NCI-H1417 treated with DMSO at 0.1 percent for 48 hours (cell line): ENCODE results near the gene LRSAM1.

ENCODE experiments used
- DNase-seq: peaks from one replicate; lab custom pipeline; 2025; lab: John Stamatoyannopoulos, UW

The LRSAM1 gene

GRCh38 chr9:127535834-127536233, 84.5 kb downstream of the LRSAM1 start:
- DNase-seq, result no peak

- no peak for DNase-seq
Measured at GRCh38 chr9:127536499-127536898, 85.2 kb downstream of the LRSAM1 start.

DNA sequence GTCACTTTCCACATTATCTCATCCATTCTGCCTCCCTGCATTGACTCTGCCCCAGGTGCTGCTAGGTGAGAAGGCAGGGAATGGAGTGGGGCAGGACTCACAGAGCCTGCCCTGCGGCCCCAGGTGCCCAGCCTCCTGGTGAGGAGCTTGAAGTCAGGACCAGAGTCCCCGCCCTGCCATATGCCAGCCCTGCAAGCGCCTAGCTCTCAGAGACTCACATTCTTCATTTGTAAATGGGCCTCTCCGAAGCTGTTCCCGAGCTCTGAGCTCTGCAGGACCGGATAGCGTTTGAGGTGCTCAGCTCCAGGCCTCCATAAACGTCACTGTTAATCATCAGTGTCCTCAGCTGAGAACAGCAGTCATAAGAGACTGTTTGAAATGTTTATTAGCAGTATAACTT, 85.7 kb downstream of the LRSAM1 start:
- DNase-seq, result no peak

DNA sequence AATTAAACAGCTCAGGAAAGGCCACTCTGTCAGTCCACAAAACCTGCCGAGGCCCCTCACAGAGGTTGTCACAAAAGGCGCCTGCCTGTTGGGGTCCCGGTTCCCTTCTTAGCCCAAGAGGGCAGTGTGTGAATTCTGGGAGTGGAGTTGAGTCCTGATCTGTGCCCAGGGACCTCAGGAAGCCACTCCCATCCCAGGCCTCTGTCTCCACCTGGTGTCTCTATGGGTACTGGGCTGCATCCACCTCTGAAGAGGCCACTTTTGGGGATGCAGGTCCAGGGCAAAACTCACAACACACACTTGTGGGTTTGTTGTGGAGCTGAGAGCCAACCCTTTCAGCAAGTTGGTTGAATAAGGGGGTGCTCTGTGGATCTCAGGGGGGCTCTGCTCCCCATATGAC, 86.5 kb downstream of the LRSAM1 start:
- DNase-seq, result no peak

- no peak for DNase-seq
Measured at GRCh38 chr9:127538849-127539258, 87.5 kb downstream of the LRSAM1 start.

DNA sequence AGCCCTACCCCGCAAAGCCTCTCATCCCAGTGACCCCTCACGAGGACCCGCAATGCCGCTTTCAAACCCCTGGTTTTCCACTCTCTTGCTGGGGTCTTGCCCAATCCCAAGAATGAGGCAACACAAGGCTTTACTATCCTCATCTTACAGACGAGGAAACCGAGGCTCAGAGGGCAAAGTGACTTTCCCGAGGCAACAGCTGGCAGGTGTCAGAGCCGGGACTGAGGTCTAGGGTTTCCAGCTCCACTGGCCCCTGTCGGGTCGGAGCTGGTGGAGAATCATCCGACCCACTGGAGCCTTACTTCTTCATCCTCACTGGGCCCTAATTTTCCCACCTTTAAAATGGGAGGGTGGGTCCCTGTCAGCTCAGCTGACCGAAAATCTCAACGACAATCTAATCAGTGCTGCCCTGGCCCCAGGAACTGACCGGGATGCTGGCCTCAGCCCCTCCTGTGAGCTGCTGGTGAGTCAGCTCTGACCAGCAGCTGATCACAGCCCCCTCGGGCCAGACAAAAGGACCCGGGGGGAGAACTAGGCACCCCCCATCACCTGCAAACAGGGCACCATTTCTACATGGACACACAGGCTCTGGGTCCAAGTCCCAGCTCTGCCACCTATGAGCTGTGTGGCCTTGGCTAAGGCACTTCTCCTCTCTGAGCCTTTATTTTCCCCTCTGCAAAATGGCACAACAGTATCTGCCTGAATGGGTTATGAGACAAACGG, 88.1 kb downstream of the LRSAM1 start:
- DNase-seq, result no peak

- DNase-seq, result no peak
Measured at GRCh38 chr9:127539982-127540663, 88.8 kb downstream of the LRSAM1 start.

- DNase-seq, result no peak
Measured at GRCh38 chr9:127540664-127541041, 89.3 kb downstream of the LRSAM1 start.

DNA sequence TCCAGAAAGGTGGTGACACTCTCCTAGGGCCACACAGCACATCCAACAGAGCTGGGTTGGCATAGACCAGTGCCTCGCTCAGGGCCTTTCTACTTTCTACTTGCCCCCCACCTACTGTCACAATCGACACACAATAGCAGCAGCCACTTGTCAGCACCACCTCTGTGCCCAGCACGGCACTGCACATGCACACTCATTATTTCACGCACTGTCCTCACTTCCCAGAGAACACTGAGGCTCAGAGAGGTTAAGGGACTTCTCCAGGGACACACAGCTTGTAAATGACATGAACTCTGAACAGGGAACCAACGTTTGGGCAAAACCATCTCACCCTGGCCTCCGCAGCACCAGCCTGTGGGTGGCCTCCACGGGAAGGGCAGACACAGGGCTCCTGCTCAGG, 89.9 kb downstream of the LRSAM1 start:
- no peak for DNase-seq

- DNase-seq, result no peak
Measured at GRCh38 chr9:127541865-127542264, 90.6 kb downstream of the LRSAM1 start.

DNA sequence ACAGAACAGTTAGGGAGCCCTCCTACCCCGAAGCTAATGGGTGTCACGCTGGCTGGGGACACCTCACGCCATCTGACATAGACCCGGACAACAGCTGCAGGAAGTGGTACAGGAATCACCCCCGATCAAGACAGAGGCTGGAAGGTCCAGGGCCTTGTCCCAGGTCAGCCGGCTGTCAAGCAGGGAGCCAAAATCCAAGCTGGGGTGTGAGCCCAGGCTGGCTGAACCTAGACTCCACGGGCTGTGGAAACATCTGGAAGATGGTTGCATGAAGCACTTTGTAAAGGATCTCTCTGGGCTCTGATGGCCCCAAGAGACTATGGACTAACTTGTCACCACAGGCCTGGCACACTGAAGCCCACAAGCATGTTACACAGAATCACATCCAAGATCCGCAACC, 91.9 kb downstream of the LRSAM1 start:
- no peak for DNase-seq

- no peak for DNase-seq
Measured at GRCh38 chr9:127543973-127544533, 92.7 kb downstream of the LRSAM1 start.

GRCh38 chr9:127545196-127546124, 94.2 kb downstream of the LRSAM1 start:
- no peak for DNase-seq

DNA sequence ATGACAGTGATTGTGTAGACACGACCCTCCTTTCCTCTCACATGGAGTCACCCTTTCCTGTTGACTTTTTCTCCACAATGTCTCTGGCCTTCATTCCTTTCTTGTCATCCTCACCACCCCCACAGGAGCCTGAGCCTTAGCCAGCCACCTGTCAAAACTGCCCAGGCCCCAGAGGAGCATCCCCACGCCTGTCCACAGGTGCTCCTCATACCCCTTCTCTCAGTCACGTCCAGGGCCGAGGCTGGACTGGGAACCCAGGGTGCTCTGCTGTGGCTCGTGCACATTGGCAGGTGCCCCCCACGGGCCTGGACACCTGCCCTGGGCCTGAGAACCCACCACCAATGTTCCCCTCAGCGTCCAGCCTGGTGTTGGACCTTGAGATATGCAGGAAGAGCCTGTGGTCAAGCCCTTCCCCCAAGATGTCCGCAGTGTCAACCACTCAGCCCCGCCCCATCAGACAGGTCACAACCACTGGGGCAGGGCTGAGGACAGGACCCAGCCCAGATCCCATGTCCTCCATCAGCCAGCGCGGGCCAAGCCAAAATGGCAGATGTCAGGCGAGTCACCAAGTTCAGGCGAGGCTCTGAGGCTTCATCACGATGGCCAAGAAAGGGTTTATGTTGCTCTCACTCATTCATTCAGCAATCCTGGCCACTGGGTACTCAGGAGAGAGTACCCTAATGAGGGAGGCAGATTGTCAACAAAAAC, 95.0 kb downstream of the LRSAM1 start:
- no peak for DNase-seq

DNA sequence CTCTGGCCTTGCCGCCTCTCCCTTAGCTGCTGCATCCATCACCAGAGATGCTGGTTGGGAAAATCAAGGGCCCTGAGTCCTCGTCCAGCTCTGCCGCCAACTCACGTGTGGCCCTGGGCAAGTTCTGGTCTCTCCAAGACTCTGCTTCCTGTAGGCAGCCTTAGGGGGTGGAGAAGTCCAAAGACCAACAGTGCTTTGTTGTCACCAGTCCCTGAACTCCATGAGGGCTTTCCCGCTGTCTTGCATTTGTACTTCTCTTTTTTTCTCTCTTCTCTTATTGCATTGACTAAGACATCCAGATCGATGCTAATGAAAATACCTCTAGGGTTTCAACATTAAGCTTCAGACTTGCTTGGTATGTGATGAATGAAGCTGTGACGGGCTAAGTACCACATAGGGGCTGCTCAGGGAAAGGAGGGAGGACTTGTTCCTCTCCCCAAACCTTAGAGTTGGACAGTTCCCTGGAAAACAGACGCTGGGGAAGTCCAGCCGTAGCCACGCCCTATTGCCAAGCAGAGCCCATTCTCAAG, 97.1 kb downstream of the LRSAM1 start:
- DNase-seq, result no peak

DNA sequence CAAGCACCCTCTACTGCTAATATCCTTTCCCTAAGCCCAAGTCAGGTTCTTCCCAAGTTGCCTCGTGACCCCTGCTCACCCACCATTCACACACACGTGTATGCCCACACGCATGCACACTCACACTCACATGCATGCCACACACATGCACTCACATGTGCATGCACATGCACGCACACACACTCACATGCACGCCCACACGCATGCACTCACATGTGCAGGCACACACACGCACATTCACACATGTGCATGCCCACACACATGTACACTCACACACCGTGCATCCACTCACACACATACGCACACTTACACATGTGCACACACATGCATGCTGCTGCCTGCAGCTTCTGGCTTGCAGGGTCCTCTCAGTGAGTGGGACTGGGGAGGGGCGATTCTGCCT, 97.9 kb downstream of the LRSAM1 start:
- DNase-seq, result no peak

GRCh38 chr9:127549751-127550150, 98.4 kb downstream of the LRSAM1 start:
- DNase-seq, result no peak

DNA sequence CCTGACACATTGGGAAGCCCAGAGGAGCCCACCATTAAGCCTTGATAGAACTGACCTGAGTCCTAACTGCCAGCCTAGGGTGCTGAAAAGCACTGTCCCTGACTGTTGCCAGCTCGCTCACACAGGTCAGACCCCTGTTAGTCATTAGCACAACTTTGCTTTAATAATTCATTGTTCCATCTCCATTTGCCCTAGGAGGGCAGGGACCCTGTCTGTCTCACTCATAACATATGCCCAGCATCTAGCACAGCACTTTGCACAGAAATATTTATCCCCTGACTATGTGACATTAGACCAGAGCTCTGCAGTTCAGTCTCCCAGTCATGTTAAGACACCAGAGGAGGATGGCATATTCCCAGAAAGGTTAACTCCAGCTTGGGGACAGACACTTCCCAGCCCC, 99.0 kb downstream of the LRSAM1 start:
- no peak for DNase-seq

DNA sequence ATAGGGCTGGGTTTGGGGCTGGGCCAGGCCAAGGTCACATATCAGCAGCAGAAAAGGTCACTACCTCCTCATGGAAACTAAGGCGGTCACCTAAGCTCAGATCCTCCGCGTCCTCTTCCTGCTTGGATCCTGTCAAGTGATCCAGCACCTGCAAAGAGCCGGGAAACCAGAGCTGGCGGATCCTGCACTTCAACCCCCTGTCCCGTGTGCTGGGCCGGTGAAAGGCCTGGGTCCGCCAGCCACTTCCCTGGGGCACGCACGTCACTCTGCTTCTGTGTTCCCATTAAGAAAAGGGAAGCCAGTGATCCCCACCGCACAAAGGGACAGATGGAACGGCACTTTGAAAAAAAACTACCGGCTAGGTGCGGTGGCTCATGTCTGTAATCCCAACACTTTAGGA, 99.4 kb downstream of the LRSAM1 start:
- no peak for DNase-seq
